Mesothelial cell of epicardium (in vitro differentiated cells): Measurements from ENCODE around the gene NRL. TPM values are rescaled to one million over a fixed set of nuclear protein-coding genes. Genes with fewer than 3 reads are reported as not detected.

Experiments used
- DNase-seq, 2 experiments: peaks; one replicate each; pipeline ENCODE4 v3.0.0; 2021; ENCODE audit warnings: low spot score in 2 of 2; ENCODE audit not compliant: unreplicated experiment in 2 of 2
- H3K27ac Mint-ChIP-seq: 2 replicates; pipeline ENCODE4 v1.8.0; 2021; ENCODE audit warnings: mixed read lengths
- H3K27me3 Mint-ChIP-seq: 2 replicates; pipeline ENCODE4 v1.8.0; 2021; ENCODE audit warnings: low read depth, mixed read lengths
- H3K36me3 Mint-ChIP-seq: 2 replicates; pipeline ENCODE4 v1.8.0; 2021; ENCODE audit warnings: mixed read lengths
- H3K4me1 Mint-ChIP-seq: 2 replicates; pipeline ENCODE4 v1.8.0; 2021; ENCODE audit warnings: mixed read lengths
- H3K4me3 Mint-ChIP-seq: 2 replicates; pipeline ENCODE4 v1.8.0; 2021; ENCODE audit warnings: mild to moderate bottlenecking, moderate library complexity, mixed read lengths
- H3K9me3 Mint-ChIP-seq: 2 replicates; pipeline ENCODE4 v1.8.0; 2021; ENCODE audit warnings: mixed read lengths
- total RNA-seq: library from RNA; stranded (reverse); gene quantifications from 3 replicates; pipeline ENCODE4 v1.2.1, GENCODE V29; 2021
- TF ChIP-seq, protein P1 (sequence below): fragments of 200-600 bp; sonication (generic); IDR thresholded peaks from one replicate; pipeline ENCODE4 v1.5.0; 2021; ENCODE audit warnings: antibody characterized with exemption; ENCODE audit not compliant: unreplicated experiment

NRL gene
- total RNA-seq, 1 donor from 2014 or later: 2.0 TPM

DNA sequence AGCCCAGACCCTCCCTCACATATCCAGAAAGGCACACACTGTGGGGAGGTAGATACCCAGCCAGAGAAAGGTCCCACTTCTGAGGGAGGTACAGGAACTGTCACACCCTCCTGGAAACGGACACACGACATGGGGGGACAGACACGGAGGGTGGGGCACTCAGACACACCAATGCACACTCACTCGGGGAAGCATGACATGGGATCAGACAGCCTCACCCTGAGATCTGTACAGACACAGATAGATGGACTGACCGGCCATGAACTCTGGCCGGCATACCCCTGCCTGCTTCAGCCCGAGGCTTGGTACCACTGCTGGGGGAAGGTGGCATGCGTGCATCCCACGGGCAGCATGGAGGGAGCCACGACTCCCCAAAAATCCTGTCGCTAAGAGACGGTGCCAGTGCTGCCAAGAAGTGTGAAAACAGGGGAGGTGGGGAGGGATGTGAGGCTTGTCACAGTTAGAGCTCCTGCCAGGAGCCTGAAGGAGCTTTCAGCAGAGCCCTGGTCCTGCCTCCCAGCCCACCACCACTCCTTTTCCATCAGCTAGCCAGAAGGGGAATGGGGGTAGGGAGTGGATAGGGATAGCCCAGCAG lies 42.8 kb downstream of the NRL start:
- Mint-ChIP-seq H3K4me1 (no peaks in the 10 kb centered on the region), H3K27ac (no peak overlapping the region), H3K9me3 (no peaks in the 10 kb centered on the region), H3K4me3 (no peak overlapping the region), H3K36me3 (no peaks in the 10 kb centered on the region), H3K27me3 (peaks cover 33% of the 10 kb centered on the region)
- no peak for DNase-seq
- TF ChIP-seq, protein P1, sequence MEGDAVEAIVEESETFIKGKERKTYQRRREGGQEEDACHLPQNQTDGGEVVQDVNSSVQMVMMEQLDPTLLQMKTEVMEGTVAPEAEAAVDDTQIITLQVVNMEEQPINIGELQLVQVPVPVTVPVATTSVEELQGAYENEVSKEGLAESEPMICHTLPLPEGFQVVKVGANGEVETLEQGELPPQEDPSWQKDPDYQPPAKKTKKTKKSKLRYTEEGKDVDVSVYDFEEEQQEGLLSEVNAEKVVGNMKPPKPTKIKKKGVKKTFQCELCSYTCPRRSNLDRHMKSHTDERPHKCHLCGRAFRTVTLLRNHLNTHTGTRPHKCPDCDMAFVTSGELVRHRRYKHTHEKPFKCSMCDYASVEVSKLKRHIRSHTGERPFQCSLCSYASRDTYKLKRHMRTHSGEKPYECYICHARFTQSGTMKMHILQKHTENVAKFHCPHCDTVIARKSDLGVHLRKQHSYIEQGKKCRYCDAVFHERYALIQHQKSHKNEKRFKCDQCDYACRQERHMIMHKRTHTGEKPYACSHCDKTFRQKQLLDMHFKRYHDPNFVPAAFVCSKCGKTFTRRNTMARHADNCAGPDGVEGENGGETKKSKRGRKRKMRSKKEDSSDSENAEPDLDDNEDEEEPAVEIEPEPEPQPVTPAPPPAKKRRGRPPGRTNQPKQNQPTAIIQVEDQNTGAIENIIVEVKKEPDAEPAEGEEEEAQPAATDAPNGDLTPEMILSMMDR: no peak

DNA sequence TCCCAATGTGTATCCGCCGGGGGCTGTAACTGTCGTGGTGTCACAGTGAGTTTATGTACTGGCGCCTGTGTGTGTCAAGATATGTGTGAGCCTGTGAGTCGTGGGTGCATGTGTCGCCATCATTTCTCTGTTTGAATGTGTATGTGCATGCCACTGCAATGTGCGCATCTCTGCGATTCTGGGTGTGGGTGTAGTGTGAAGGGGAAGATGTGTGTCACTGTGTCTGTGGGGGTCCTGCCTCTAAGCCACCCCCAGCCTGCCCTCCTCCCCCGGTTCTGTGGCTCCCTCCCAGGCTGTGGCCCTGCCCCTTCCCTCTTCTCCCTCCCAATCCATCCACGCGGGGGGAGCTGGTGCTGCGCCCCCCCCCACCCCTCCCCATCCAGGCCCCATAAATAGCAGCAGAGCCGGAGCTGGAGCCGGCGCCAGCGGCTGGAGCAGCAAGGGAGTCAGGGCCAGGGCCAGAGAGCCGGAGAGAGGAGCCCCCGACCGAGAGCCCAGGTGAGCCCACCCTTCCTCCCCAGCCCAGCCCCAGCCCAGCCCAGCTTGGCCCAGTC lies 43.5 kb downstream of the NRL start, which contains the start of gene CPNE6:
Gene CPNE6 (plus strand): TSS at position 419 of the 554 bp plus-strand sequence. CDS start 1,375 bp downstream, outside the sequence.
- no peak for DNase-seq
- TF ChIP-seq, protein P1: no peak
- H3K36me3 Mint-ChIP-seq: no peaks in the 10 kb centered on the region
- H3K4me1 Mint-ChIP-seq: no peaks in the 10 kb centered on the region
- no peak within 1 kb of the TSS for H3K4me3 Mint-ChIP-seq
- peaks cover 32% of the 10 kb centered on the region for H3K27me3 Mint-ChIP-seq
- no peaks in the 10 kb centered on the region for H3K9me3 Mint-ChIP-seq
- H3K27ac Mint-ChIP-seq: no peak within 1 kb of the TSS

DNA sequence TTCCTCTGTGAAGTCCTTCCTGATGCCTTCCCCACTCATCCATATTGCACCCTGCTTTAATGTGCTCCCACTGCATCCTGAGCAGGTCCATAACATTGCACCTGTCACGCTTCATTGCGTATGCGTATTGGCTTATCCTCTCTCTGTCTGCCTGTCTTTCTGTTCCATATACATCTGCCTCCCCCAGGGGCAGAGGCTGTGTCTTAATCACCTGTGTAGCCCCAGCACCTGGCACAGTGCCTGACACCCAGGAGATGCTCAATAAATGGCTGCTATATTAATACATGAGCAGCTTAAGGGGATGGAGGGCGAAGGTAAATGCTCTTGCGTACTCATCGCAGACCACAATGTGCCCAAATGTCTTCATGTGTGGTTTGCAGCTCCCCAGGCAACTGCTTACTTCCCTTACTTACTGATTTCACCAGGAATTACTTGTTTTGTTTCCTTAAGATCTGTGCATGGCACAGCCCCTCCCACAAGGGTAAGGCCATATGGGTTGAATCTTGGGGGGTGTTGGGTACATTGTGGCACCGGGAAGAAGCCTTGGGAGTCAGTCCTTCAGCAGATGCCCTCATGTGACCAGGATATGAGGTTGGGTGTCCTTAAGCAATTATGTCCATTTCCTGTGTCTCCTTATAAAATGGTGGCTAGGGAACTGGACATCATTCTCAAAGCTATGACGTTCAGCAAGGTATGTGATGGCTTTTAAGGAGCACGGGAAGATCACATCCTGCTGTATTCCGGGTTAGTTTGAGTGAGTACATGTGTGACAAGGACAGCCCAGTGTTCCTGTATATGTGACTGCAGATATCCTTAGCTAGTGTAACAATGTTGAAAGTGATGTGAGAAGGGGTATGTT lies 44.2 kb downstream of the NRL start:
- H3K27me3 Mint-ChIP-seq: peaks cover 32% of the 10 kb centered on the region
- H3K36me3 Mint-ChIP-seq: no peaks in the 10 kb centered on the region
- H3K4me1 Mint-ChIP-seq: no peaks in the 10 kb centered on the region

DNA sequence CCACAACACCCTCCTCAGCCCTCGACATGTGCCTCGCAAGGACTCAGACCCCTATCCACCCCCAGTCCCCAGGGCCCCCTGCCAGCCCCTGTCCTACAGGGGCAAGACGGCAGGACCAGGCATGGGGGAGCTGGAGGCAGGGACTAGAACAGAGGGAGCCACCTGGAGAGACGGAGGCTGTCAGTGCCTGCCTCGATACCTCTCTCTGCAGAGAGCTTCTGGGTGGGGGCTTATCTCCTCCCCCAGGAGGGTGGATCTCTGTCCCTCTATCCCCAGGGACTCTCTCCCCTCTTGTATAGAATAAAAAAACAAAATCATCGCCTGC lies 45.4 kb downstream of the NRL start:
- no peak for DNase-seq
- H3K27ac Mint-ChIP-seq: no peak overlapping the region
- no peak overlapping the region for H3K4me3 Mint-ChIP-seq
- H3K27me3 Mint-ChIP-seq: peaks cover 37% of the 10 kb centered on the region
- no peaks in the 10 kb centered on the region for H3K4me1 Mint-ChIP-seq
- TF ChIP-seq, protein P1: no peak
- H3K9me3 Mint-ChIP-seq: no peaks in the 10 kb centered on the region
- no peaks in the 10 kb centered on the region for H3K36me3 Mint-ChIP-seq

More for the DNA sequence above, 44.2 kb downstream of the NRL start:
- H3K27ac Mint-ChIP-seq: no peak overlapping the region
- H3K4me3 Mint-ChIP-seq: no peak overlapping the region
- H3K9me3 Mint-ChIP-seq: no peaks in the 10 kb centered on the region
- TF ChIP-seq, protein P1: no peak
- DNase-seq: no peak

DNA sequence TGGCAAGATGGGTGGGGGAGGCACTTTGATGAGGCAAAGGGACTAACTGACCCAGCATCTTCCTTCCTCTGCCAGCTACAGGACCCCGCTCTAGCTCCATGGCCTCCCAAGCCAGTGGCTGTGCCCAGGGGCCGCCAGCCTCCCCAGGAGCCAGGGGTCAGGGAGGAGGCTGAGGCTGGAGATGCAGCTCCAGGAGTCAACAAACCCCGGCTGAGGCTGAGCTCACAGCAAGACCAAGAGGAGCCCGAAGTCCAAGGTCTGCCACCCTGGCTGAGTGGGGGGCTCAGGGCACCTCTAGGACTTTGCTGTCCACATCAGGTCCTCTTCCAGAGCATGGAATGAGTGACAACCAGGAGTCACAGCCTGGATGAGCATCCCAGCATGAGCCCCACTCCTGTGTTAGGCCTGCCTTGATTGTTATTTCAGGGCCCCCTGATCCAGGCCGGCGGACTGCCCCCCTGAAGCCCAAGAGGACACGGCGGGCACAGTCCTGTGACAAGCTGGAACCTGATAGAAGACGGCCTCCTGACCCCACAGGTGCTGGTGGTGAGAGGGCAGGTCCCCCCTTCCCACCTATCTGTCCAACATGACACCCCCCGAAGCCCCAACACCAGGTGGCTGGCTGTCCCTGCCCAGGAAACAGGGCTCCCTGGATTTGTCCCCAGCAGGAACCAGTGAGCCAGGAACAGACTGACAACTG lies 45.9 kb downstream of the NRL start:
- no peaks in the 10 kb centered on the region for H3K36me3 Mint-ChIP-seq
- H3K4me3 Mint-ChIP-seq: no peak overlapping the region
- TF ChIP-seq, protein P1: no peak
- no peak overlapping the region for H3K27ac Mint-ChIP-seq
- H3K4me1 Mint-ChIP-seq: no peaks in the 10 kb centered on the region
- no peaks in the 10 kb centered on the region for H3K9me3 Mint-ChIP-seq
- H3K27me3 Mint-ChIP-seq: peaks cover 37% of the 10 kb centered on the region
- no peak for DNase-seq
